ENCODE data around the gene GALNT6.

The GALNT6 gene

DNA sequence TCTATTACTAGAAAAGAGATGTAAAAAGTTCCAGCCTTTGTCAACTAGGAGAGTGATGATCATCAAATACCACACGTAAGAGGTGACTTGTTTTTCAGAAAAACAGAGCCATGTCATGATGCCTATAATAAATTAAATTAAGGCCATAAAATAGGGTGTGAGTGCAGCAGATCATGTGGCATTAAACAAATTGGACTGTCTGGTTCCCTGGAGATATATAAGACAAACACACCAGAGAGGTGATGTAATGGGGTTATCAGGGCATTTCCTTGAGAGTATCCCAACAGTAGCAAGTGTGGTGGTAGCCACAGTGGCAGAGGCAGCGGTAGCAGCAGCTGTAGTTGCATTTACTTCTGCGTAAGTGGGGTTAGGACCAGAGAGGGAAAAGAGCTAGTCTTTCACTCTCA, 14.6 kb upstream of the GALNT6 start:
- DNase-seq = no peak

- DNase-seq = no peak
Observed at GRCh38 chr12:51404627-51405026, 13.4 kb upstream of the GALNT6 start.

DNA sequence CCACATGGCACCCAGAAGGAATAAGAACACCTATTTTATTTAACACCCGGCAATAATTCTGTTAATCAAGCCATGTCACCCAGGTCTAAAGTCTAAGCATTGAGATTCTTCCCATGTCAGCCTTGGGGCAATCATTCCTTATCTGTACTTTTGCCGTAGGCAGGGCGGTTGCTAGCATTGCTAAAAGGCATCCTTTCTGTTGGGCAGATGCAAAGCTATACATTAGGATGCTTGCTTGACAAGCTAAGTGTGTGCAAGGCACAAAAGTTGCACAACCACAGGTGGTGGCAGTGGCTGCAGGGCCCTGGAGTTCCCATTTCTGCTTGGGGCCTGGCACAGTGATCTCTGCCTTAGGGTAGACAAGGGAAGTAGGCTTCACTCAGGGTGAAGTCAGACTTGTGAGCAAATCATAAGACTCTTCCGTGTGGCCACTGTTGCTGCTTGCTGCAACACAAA, 12.5 kb upstream of the GALNT6 start:
- no peak for DNase-seq

- DNase-seq = no peak
Observed at GRCh38 chr12:51403159-51403558, 12.0 kb upstream of the GALNT6 start.

DNA sequence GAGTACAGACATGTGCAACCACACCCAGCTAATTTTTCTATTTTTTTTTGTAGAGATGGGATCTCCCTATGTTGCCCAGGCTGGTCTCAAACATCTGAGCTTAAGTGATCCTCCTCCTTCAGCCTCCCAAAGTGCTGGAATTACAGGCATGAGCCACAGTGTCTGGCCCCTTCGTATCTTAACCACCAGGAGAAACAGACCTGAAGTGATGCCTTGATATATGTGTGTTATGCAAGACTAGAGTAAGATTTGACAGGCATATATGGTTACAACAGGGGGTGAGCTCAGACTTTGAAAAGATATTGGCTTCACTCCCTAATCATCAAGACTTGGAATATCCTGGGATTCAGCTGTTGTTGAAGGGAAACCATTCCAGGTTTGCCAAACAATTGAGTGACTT, 10.7 kb upstream of the GALNT6 start:
- no peak for DNase-seq

- DNase-seq = no peak
Observed at GRCh38 chr12:51401486-51401885, 10.3 kb upstream of the GALNT6 start.

DNA sequence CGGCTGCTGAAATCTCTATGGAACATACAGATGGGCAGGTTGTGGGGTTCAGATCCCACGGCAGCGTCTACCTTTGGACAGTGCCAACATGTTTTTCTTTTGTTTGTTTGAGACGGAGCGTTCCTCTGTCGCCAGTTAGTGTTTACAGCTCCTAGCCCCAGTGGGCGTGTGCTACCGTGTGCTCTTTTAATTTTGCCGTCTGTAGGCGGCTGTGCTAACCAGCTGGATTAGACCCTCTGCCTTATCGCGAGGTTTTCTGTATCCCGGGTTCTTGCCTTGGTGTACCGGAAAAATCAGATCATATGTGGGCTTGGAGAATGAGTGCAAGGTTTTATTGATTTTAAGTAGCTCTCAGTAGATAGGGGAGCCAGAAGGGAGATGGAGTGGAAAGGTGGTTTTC, 9.8 kb upstream of the GALNT6 start:
- no peak for DNase-seq

DNA sequence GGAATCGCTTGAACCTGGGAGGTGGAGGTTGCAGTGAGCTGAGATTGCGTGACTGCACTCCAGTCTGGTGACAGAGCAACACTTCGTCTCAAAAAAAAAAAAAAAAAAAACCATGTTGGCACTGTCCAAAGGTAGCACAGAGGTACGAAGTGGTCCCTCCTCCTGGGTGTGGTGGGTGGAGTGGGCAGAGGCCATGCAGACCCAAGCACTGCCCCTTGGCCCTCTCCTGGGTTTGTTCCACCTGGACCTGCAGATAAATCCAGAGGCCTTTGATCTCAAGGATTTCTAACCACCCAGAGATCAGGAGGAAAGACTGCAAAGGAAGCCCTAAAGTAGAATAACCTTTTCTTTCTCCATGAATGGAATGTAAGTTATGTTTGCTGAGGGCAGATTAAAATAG, 8.7 kb upstream of the GALNT6 start:
- DNase-seq = no peak

DNA sequence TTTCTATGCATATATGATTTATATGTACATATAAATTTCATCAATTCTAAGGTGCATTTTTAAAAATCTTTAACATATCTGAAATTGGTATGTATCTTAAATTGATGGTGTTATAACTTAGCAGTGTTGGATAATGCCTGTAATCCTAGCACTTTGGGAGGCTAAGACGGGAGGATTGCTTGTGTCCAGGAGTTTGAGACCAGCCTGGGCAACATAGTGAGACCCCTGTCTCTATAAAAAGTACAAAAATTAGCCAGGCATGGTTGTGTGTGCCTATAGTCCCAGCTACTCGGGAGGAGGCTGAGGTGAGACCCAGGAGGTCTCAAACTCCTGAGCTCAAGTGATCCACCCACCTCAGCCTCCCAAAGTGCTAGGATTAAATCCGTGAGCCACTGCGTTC, 6.5 kb upstream of the GALNT6 start:
- no peak for DNase-seq

- peak; percentile 26 for DNase-seq
Observed at GRCh38 chr12:51395283-51396230, 4.4 kb upstream of the GALNT6 start.

DNA sequence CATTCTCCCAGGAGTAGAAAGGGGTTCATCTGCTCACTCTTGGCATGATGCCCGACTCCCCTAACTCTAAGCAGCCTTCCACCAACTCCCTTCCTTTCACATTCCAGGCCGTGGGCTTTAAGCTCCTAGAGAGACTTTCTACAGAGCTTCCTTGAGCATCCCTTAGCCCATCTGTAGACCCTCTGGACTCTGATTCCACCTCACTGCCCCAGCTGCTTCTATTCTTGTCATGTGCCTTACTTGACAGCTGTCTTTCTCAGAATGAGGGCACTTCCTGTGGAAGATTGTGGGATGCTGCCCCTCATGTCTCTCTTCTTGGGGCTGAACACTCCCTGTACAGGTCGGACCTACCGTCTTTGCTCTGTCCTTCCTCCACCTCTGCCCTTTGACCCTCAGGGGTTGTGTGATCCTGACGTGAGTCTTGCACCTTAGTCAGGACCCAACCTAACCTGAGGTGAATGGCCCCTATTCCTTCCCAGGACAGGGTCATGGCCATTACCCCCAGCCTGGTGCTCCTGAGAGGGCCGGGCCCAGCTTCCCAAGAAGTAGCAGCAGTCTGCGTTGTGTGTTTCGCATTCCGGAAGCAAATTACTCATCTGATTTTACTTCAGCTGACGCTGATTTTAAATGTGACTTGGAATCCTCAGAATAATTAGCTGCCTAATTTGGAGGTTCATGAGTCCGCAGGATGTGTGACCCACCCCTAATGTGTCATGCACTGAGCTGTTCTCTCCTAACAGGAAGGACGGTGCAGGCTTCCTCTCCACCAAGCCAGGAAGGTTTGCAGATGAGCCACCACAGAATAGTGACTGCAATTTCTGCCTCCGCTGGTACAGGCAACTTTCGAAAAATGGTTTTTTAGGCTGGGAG, 2.7 kb upstream of the GALNT6 start:
- DNase-seq = peak; percentile 79

- DNase-seq = peak; percentile 24
Observed at GRCh38 chr12:51392556-51393237, 1.5 kb upstream of the GALNT6 start.

DNA sequence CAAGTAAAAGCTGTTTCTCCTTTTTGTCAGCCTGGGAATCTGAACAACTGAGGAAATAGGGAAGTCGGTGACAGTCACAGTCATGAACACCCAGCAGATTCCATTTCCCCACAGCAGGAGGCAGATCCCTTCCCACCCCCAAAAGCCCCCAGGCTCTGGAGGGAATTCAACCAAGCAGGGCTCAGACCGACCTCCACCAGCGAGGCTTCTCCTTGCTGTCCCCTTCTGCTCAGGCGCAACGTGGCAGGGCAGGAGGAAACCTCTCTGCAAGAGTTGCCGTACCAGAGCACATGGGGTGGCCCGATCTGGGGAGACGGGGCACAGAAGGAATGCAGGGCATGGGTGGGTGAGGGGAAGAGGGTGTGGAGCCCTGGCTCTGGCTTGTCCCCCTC, 319 bp downstream of the GALNT6 start:
- peak; percentile 32 for DNase-seq

DNA sequence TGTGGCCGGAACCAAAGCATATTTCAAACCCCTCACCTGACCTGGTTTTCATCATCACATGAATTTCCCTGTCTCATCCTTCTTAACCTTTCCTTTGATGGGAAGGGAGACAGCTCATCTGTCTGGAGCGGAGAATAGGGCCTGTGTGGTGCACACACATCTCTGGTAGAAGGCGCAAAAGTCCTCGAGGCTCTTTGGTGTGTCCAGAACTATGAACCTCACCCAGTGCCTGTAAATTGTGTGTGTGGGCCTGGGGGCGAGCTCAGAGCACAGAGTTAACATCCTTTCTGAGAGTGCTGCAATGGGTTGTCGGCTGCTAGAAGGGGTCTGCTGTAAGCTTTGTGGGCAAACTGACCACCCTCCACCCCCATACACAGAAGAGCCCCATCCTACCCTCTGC, 749 bp downstream of the GALNT6 start:
- DNase-seq = no peak

- peak; percentile 35 for DNase-seq
Observed at GRCh38 chr12:51389302-51389999, 1.8 kb downstream of the GALNT6 start.

DNA sequence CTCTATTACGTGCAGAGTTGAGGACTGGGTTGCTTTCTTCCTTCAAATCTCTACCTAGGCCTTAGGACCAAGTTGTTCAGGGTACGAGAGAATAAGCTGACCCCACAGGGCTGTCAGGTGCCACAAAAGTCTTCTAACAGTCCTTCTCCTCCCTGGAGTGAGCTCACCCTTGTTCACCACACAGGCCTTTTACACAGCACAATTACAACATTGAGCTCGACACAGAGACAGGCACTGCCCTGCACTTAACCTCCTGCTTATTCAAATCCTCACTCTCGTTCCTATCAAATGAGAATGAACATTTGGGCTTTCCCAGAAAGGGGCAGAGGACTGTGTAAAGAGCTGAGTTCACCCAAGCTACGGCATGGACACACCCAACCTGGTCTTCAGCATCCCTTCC, 2.4 kb downstream of the GALNT6 start:
- no peak for DNase-seq

GRCh38 chr12:51388069-51388799, 3.0 kb downstream of the GALNT6 start:
- no peak for DNase-seq

GRCh38 chr12:51386351-51386750, 4.9 kb downstream of the GALNT6 start:
- no peak for DNase-seq

DNA sequence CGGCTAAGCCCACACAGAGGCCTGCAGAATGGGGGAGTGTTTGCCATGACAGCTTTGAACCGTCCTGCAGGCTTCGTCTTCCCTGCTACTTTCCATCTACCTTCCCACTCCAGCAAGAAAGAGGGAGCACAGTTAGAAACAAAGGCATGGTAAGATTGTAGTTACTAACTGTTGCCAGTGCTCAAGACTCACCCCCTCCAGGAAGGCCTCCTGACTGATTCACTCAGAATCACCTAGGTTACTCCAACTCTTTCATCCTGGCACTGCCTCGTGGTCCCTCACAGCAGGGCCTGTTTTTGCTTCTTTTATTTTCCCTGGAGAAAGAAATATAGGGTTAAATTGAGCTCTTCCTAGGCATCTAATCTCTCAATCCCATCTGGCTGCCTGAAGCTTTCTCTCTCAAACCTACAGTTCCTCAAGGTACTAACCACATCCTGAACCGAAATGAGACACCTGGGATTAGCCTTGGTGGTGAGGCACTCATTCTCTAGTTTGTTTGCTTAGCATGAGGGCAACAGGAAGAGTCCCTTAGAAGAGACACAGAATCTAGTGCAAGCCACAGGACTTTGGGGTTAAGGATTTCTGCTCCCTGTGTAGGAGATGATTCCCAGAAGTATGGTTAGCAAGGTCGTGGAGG, 7.8 kb downstream of the GALNT6 start:
- peak; percentile 28 for DNase-seq

- DNase-seq = no peak
Observed at GRCh38 chr12:51382173-51382572, 9.0 kb downstream of the GALNT6 start.
